Suppressor macrophage treated with lipopolysaccharide for 4 hours (primary cell): ENCODE measurements around the gene NFKBIE.

Experiments
- DNase-seq: peaks from one replicate; pipeline ENCODE4 v3.0.0-alpha.2; 2020

Gene NFKBIE

GRCh38 chr6:44297063-44298038 is 32.0 kb upstream of the NFKBIE start:
- peak; percentile 38 for DNase-seq

DNA sequence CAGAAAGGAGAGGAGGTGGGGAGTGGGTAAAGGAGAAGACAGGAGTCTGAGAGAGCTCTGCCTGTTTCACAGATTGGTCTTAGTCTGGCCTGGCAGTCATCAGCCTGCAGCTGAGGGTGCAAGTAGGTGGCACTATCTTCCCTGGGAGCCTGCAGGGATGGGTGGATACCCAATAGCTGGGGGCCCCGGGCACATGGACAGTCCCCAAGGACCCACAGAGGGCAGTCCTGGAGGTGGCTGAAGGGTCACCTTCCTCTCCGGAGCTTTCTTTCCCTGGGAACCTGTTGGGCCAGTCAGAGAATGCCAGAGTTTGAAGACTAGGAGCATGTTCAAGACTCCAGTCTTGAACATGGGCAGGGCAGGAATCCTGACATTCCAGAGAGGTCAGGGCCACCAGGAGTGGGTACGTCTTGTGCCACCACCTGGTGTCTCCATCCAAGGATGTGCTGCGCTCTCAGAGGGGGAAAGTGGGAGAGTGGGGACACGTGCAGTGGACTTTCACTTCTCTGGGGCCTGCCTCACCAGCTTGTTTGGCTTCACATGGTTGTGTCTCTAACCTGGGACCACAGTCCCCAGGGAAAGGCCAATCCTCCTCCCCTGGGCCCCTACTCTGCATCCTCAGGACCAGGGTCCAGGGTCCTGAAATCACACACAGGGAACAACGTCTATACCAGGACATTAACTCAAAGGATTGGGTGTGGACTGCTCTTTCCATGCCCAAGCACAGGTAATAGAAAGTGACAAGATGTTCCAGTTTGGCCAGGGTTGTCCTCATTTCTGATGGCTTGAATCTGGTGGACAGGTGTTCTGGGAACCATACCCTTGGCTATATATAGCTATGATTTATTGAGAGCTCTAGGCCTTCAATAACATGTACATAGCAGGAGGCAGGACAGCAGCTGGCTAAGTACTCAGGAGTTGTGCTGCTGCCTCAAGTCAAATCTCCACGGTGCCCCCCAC is 29.8 kb upstream of the NFKBIE start:
- no peak for DNase-seq

DNA sequence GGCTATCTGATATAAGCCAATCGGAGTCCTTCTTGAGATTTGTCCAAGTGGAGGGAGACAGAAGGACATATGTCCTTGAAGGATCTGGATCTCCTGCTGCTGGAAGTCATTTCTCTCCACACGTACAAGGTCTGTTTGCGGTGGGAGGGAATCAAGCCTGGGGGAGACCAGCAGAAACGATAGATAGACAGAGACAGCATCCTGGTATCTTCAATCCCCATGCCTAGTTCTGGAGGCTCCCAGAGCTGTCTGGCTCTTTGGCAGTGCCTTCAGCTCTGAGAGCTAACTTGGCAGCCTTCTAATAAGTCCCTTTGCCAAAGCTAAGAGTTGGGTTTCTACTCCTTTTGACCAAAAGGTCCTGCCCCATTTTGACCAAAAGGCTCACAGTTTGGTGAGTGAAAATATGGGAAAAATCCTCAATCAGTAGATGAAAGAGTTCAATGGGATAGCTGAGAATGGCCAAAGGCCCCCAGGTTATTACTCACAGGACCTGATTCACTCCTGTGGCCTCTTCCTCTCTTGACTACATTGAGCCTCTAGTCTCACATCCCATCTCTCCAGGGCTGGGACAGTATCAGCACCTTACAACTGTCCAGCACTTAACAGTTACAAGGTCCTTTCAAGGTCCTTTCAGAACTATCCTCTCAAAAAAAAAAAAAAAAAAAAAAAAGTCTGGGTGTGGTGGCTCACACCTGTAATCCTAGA is 27.5 kb upstream of the NFKBIE start:
- no peak for DNase-seq

GRCh38 chr6:44291841-44292240 is 26.5 kb upstream of the NFKBIE start:
- no peak for DNase-seq

DNA sequence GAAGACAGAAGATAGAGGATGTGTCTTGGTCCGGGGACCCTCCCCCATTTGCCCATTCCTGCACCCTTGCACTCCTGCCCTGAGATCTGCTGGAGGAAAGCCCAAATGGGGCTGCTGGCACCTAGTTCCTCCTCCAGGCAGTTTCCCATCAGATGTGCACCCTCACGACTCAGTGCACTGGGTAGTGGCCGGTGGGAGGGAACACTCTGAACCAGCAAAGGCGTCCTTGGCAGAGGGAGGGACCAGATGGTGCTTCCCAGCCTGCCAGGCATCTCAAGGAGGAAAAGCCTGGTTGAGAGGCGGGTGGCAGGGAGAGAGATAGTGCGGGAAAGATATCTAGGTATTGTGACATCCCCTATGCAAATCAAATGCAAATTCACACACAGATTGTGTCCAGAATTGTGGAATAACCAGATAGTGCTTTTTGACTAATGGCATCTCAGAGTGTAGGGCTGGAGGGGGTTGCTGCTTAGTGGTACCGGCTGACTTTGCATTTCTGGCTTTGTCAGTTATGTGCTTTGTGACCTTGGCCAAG is 24.4 kb upstream of the NFKBIE start:
- no peak for DNase-seq

DNA sequence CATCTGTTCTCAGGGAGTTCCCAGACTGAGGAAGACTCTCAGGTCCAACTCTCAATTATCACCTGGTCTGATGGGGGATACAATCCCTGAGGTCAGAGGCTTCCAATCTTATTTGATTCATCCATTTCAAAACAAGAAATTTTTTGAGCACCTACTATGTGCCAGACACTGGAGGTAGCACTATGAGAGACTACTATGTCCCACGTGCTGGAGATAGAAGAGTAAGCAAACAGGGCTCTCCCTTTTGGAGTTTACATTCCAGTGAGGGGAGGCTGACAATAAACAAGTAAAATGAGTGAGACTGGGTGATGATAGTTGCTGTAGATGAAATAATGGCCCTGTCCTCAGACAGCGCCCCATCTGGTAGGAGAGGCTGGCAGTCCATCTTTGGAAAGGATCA is 21.4 kb upstream of the NFKBIE start:
- DNase-seq: no peak

DNA sequence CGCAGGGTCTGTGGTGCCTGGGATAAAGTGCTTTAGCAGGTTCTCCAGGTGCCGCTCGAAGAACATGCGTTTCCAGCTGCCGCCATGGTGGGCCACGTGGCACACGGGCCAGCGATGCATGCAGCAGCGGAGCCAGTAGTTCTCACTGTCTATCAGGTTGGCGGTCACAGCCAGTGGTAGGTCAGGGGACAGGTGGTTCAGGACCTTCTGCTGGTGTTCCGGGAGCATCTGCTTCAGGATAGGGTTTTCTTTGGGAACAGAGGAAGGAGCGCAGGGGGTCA is 20.9 kb upstream of the NFKBIE start:
- DNase-seq: no peak

DNA sequence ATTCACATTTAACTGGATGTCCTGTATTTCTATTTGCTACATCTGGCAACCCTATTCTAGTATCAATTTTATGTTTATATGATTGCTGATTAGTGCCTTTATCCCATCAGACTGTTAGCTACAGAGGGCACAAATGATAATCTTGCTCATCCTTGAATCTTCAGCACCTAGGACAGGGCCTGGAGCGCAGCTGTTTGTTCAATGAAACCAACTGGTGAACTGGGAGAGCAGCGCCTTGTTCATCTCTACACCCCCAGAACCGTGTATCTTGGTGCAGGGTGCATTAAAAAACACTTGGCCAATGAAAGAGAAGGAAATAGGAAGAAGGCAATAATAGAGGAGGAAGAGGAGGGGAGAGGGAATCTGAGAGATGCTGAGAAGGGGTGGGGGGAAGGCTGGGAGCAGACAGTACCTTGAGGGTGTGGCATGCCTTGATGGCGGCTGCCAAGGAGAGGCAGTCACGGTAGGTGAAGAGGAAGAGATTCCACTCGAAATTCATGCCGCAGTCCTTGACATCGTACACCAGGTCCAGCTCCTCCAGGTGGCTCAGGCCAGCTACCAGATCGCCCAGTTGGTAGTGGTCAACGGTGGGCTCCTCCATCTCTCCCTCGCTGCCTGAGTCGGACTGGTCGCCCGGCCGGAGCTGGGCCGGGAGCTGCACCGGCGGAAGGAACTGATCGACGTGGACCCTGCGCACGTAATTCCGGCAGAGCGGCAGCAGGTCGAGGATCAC is 20.4 kb upstream of the NFKBIE start:
- no peak for DNase-seq

GRCh38 chr6:44284867-44285266 is 19.5 kb upstream of the NFKBIE start:
- no peak for DNase-seq

DNA sequence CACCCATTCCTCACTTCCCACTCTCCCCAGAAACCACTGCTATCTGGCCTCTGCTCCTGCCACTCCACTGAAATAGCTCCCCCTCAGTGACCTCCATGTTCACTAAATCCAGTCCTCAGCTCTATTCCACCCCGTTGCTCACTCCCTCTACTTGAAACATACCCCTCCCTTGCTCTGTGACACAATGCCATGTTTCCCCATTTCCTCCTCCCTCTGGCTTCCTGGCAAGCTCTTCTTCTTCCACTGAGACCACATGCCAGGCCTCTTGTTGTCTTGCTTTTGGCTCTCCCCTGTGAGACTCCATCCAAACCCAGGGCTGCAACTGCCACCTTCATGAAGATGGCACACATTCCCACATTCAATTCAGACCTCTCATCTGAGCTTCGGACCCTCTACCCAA is 18.8 kb upstream of the NFKBIE start:
- peak; percentile 43 for DNase-seq

GRCh38 chr6:44278774-44279697 is 13.7 kb upstream of the NFKBIE start:
- peak; percentile 61 for DNase-seq

- no peak for DNase-seq
Observed at GRCh38 chr6:44278315-44278714, 13.0 kb upstream of the NFKBIE start.

DNA sequence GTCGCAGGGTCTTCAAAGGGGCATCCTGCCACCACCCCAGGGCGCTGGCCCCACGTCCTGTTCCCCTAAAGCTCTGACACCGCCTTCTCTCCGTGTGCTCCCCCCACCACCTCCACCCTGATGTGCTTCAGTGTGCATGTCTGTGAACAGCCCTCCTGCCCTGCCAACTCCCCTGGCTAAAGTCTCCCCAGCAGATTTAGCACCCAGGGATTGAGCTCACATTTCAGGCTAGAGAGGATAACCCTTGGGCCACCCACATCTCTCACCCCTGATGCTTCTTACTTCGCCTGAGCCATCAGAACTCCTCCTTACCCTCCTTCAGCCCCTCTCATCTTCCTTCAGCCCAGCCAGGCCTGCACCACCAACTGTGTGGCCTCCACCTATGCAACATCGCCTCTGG is 12.4 kb upstream of the NFKBIE start:
- no peak for DNase-seq

DNA sequence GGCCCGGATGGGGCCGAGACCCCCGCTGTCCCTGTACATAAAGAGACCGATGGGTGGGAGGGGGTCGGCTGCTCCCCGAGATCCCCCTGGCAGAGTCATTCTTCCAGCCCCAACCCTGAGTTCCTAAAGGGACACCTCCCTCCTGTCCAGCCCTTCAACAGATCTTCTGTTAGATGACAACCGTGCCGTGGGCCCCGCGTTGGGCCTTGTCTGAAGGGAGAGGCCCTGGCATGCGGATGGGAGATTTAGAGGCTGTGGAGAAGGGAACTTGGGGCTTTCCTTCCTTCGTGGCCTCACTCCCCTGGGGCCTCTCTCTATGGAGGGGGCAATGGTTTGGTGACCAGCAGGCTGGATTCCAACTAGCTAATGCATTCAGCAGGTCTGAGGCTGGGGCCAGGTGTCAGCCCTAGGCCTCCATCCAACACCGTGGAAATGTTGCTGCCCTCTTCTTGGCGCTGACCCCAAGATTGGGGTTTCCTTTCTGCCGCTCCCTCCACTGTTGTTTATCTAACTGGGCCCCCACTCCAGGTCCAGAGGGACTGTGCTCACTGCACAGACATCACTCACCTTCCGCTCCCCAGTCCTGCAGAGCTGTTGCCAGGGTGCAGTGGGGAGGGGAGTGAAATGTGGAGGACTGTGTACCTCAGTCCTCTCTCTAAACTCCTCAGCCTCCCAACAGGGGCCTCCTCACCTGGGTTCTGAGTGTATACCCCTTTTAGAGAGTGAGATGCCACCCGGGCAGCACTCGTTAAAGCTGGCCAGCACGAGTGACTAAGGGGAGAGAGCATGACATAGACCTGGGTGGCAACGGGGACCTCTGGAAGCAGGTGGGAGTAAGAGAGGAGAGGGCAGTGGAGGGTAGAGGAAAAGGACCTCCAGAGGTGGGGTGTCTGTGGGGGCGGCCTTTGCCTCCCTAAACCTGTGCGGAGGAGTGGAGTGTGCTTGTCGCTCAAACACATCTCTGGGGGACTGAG is 11.6 kb upstream of the NFKBIE start:
- no peak for DNase-seq

GRCh38 chr6:44275749-44276648 is 10.6 kb upstream of the NFKBIE start:
- DNase-seq: no peak

DNA sequence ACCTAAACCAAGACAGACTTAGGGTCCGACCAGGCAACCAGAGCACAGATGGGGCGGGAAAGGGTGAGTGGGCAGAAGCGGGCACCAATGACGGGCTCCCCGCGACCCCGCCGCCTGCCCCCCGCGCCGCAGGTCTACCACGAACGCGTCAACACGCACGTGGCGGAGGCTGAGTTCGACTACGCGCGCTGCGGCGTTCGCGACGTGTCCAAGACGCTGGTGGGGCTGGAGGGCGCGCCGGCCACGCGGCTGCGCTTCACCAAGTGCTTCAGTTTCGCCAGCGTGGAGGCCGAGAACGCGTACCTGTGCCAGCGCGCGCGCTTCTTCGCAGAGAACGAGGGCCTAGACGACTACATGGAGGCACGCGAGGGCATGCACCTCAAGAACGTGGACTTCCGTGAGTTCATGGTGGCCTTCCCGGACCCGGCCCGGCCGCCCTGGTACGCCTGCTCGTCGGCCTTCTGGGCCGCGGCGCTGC is 10.0 kb upstream of the NFKBIE start:
- no peak for DNase-seq

DNA sequence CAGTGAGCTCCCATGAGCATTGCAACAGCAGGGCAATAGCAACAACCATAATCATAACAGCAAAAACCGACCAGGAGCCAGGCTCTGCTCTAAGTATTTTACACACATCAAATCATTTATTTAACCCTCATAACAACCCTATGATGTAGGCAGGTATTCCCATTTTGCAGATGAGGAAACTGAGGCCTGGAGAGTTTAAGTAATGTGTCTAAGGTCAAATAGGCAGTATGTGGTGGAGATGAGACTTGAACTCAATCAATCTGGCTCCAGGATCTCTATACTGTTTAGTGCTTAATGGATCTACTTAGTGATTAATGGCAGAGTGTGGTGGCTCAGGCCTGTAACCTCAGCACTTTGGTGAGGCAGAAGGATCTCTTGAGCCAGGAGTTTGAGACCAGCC is 8.3 kb upstream of the NFKBIE start:
- DNase-seq: no peak

DNA sequence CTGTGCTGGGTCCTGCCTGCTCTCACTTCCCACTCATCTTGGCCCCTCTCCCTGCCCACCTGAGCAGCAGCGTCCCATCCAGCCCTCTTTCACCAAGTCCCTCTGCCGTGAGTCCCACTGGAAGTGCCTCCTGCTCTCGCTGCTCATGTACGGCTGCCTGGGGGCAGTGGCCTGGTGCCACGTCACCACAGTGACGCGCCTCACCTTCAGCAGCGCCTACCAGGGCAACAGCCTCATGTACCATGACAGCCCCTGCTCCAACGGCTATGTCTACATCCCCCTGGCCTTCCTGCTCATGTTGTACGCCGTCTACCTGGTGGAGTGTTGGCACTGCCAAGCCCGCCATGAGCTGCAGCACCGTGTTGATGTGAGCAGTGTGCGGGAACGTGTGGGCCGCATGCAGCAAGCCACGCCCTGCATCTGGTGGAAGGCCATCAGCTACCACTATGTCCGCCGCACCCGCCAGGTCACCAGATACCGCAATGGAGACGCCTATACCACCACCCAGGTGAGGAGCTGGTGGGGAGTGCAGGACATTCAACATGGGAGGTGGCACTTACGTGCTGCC is 7.7 kb upstream of the NFKBIE start:
- no peak for DNase-seq
